ENCODE measurements around the gene C18orf32. TPM values are rescaled to one million over a fixed set of nuclear protein-coding genes. Genes with fewer than 3 reads are reported as not detected.
"Not testable (repeated sequence)": the region's sequence is repeated elsewhere in the genome, so short reads cannot be mapped to it uniquely, and the experiment has no call there.

The C18orf32 gene
- total and polyA plus RNA-seq, 4 donors: 46.0 to 110 (median 82.9) TPM

DNA sequence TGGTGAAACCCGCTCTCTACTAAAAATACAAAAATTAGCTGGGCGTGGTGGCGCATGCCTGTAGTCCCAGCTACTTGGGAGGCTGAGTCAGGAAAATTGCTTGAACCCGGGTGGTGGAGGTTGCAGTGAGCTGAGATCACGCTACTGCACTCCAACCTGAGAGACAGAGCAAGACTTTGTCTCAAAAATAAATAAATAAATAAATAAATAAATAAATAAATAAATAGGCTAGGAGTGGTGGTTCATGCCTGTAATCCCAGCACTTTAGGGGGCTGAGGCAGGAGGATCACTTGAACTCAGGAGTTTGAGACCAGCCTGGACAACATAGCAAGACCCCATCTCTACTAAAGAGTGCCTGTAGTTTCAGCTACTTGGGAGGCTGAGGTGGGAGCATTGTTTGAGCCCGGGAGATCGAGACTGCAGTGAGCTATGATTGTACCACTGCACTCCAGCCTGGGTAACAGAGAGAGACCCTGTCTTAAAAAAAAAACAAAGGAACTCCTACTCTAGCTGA lies 36.6 kb upstream of the C18orf32 start:
- not testable (repeated sequence) for H3K9me3 ChIP-seq (ENCODE audit: control insufficient read depth, insufficient read depth, low read length); H3K4me3 ChIP-seq (ENCODE audit: low read depth, low read length); H3K27ac ChIP-seq (ENCODE audit: low read depth, low read length); DNase-seq (ENCODE audit: low read depth in 4 of 6, low spot score in 6 of 6); H3K36me3 ChIP-seq (ENCODE audit: control insufficient read depth, insufficient read depth, low read length); H3K27me3 ChIP-seq (ENCODE audit: control insufficient read depth, insufficient read depth, low read length)
- H3K4me1 ChIP-seq (ENCODE audit: control insufficient read depth, insufficient read depth, low read length): peaks cover 10% of the 10 kb centered on the region
- no CpG with 5 or more reads among the region's 7 CpGs for WGBS (ENCODE audit: insufficient coverage)

- H3K4me3 ChIP-seq (ENCODE audit: low read depth, low read length): no peak overlapping the region
- peak in 2 of 6 donors; percentile 27 to 93 for DNase-seq (ENCODE audit: low read depth in 4 of 6, low spot score in 6 of 6)
- no peak overlapping the region for H3K27ac ChIP-seq (ENCODE audit: low read depth, low read length)
- H3K36me3 ChIP-seq (ENCODE audit: control insufficient read depth, insufficient read depth, low read length): no peaks in the 10 kb centered on the region
- peaks cover 13% of the 10 kb centered on the region for H3K4me1 ChIP-seq (ENCODE audit: control insufficient read depth, insufficient read depth, low read length)
- peaks cover 2% of the 10 kb centered on the region for H3K27me3 ChIP-seq (ENCODE audit: control insufficient read depth, insufficient read depth, low read length)
- 56% methylated on average over 2 of the region's 7 CpGs for WGBS (ENCODE audit: insufficient coverage)
- no peaks in the 10 kb centered on the region for H3K9me3 ChIP-seq (ENCODE audit: control insufficient read depth, insufficient read depth, low read length)
These were observed 34.3 kb upstream of the C18orf32 start for GRCh38 chr18:49521216-49521835.

DNA sequence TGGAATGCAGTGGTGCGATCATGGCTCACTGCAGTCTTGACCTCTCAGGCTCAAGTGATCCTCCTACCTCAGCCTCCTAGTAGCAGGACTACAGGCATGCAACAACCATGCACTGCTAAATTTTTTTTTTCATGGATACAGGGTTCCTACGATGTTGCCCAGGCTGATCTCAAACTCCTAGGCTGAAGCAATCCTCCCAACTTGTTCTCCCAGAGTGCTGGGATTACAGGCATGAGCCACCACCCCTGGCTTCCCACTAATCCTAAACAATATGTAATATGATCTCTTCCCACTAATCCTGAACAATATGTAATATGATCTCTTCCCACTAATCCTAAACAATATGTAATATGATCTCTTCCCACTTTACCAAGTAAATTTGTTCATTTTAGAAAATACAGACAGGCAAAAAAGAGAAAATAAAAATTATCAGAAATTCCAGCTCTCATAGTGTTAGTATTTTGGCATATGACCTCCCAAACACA lies 33.7 kb upstream of the C18orf32 start:
- H3K27me3 ChIP-seq (ENCODE audit: control insufficient read depth, insufficient read depth, low read length): peaks cover 2% of the 10 kb centered on the region
- no peaks in the 10 kb centered on the region for H3K36me3 ChIP-seq (ENCODE audit: control insufficient read depth, insufficient read depth, low read length)
- WGBS (ENCODE audit: insufficient coverage): 82% methylated on average over 2 of the region's 2 CpGs
- H3K4me1 ChIP-seq (ENCODE audit: control insufficient read depth, insufficient read depth, low read length): peaks cover 13% of the 10 kb centered on the region
- no peak for DNase-seq (ENCODE audit: low read depth in 4 of 6, low spot score in 6 of 6)
- no peak overlapping the region for H3K4me3 ChIP-seq (ENCODE audit: low read depth, low read length)
- H3K27ac ChIP-seq (ENCODE audit: low read depth, low read length): no peak overlapping the region
- no peaks in the 10 kb centered on the region for H3K9me3 ChIP-seq (ENCODE audit: control insufficient read depth, insufficient read depth, low read length)

DNA sequence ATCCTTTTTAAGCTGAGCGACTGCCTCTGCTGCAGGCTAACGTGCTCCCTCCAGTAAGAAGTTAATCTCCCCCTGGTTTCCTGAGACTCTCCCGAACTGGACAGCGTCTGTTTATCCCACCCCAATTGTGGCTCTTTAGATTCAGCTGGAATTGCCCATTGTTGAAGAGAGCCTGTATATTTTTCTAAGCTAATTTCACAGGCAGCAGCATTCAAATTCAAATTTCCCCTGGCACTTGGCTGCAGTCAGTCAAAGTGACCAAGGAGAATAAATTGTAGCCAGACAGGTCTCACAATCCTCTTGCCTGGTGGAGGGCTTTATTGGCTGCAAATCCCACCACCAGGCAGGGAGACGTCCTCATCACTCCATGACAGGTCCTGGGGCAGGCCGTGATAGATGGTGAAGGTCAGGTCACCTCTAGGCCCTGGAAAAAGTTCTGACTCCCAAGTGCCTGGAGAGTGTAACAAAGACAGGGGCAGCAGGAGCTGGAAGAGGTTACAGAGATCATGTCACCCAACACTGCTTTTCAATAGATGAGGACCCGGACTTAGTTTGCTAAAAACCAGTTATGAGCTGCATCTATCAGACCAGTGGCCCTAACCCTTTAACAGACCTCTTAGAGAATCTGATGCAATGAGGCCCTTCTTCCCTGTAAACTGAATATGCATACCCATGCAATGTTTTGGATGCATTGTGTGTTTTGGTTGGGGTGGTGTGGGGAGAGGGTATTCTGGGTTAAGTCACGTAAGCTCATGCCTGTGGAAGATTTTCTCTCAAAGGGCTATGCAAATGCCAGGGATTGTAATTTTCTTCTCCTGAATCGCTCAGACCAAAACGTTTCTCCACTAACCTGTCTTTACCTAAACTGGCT lies 32.3 kb upstream of the C18orf32 start:
- 28% methylated on average over 5 of the region's 10 CpGs for WGBS (ENCODE audit: insufficient coverage)
- peak in 2 of 6 donors; percentile 64 to 70 for DNase-seq (ENCODE audit: low read depth in 4 of 6, low spot score in 6 of 6)
- H3K9me3 ChIP-seq (ENCODE audit: control insufficient read depth, insufficient read depth, low read length): no peaks in the 10 kb centered on the region
- H3K4me1 ChIP-seq (ENCODE audit: control insufficient read depth, insufficient read depth, low read length): peaks cover 13% of the 10 kb centered on the region
- no peak overlapping the region for H3K27ac ChIP-seq (ENCODE audit: low read depth, low read length)
- H3K4me3 ChIP-seq (ENCODE audit: low read depth, low read length): no peak overlapping the region
- H3K36me3 ChIP-seq (ENCODE audit: control insufficient read depth, insufficient read depth, low read length): no peaks in the 10 kb centered on the region
- H3K27me3 ChIP-seq (ENCODE audit: control insufficient read depth, insufficient read depth, low read length): peaks cover under 1% of the 10 kb centered on the region

DNA sequence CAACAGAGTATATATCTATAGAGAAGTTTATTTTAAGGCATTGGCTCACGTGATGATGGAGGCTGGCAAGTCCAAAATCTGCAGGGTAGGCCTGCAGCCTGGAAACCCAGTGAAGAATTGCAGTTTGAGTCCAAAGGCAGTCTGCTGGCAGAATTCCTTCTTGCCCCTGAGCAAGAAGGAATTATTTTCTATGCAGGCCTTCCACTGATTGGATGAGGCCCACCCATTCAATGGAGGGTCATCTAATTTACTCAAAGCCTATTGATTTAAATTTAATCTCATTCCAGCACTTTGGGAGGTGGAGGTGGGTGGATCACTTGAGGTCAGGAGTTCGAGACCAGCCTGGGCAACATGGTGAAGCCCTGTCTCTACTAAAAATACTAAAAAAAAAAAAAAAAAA lies 30.4 kb upstream of the C18orf32 start:
- 100% methylated on average over 1 of the region's 2 CpGs for WGBS (ENCODE audit: insufficient coverage)

DNA sequence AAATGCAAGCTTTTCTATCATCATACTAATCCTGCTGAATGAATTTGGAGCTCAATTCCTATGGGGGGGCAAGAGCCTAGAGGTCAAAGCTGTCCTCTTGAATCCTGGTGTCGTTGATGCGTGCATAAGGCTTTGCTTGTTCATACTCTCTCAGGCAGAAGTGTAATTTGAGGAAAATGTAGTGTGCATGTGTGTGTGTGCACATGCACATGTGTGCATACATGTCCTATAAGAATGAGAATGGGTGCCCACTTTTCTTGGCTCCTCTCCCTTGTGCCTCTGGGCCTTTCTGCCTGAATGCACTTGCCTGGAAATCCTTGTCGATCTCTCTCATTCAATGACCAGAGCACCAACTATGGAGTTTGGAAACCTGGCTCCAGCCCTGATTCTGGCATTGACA lies 28.5 kb upstream of the C18orf32 start:
- no peak for DNase-seq (ENCODE audit: low read depth in 4 of 6, low spot score in 6 of 6)
- H3K27me3 ChIP-seq (ENCODE audit: control insufficient read depth, insufficient read depth, low read length): no peaks in the 10 kb centered on the region
- no peaks in the 10 kb centered on the region for H3K9me3 ChIP-seq (ENCODE audit: control insufficient read depth, insufficient read depth, low read length)
- no peak overlapping the region for H3K27ac ChIP-seq (ENCODE audit: low read depth, low read length)
- no peak overlapping the region for H3K4me3 ChIP-seq (ENCODE audit: low read depth, low read length)
- peaks cover 9% of the 10 kb centered on the region for H3K4me1 ChIP-seq (ENCODE audit: control insufficient read depth, insufficient read depth, low read length)
- 83% methylated on average over 3 of the region's 3 CpGs for WGBS (ENCODE audit: insufficient coverage)
- H3K36me3 ChIP-seq (ENCODE audit: control insufficient read depth, insufficient read depth, low read length): no peaks in the 10 kb centered on the region

More for the DNA sequence above, 30.4 kb upstream of the C18orf32 start:
- Histone ChIP-seq H3K4me1 (ENCODE audit: control insufficient read depth, insufficient read depth, low read length) (peaks cover 13% of the 10 kb centered on the region), H3K27ac (ENCODE audit: low read depth, low read length) (no peak overlapping the region), H3K27me3 (ENCODE audit: control insufficient read depth, insufficient read depth, low read length) (no peaks in the 10 kb centered on the region), H3K4me3 (ENCODE audit: low read depth, low read length) (no peak overlapping the region), H3K36me3 (ENCODE audit: control insufficient read depth, insufficient read depth, low read length) (no peaks in the 10 kb centered on the region), H3K9me3 (ENCODE audit: control insufficient read depth, insufficient read depth, low read length) (no peaks in the 10 kb centered on the region)
- DNase-seq (ENCODE audit: low read depth in 4 of 6, low spot score in 6 of 6): no peak

DNA sequence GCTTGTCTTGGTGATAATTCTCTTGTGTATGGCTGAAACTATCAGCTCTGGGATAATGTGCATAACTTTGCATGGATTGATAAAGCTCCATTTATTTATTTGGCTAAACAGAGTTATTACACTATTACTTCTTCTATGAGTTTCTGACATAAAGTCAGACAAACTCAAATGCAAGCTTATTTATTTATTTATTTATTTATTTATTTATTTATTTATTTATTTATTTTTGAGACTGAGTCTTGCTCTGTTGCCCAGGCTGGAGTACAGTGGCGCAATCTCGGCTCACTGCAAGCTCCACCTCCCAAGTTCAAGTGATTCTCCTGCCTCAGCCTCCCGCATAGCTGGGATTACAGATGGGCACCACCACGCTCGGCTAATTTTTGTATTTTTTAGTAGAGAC lies 28.0 kb upstream of the C18orf32 start:
- H3K4me3 ChIP-seq (ENCODE audit: low read depth, low read length); H3K36me3 ChIP-seq (ENCODE audit: control insufficient read depth, insufficient read depth, low read length); H3K27ac ChIP-seq (ENCODE audit: low read depth, low read length); H3K27me3 ChIP-seq (ENCODE audit: control insufficient read depth, insufficient read depth, low read length); H3K4me1 ChIP-seq (ENCODE audit: control insufficient read depth, insufficient read depth, low read length); H3K9me3 ChIP-seq (ENCODE audit: control insufficient read depth, insufficient read depth, low read length); DNase-seq (ENCODE audit: low read depth in 4 of 6, low spot score in 6 of 6): not testable (repeated sequence)
- WGBS (ENCODE audit: insufficient coverage): 100% methylated on average over 3 of the region's 5 CpGs

- Histone ChIP-seq H3K9me3 (ENCODE audit: control insufficient read depth, insufficient read depth, low read length) (no peaks in the 10 kb centered on the region), H3K4me3 (ENCODE audit: low read depth, low read length) (no peak overlapping the region), H3K27me3 (ENCODE audit: control insufficient read depth, insufficient read depth, low read length) (no peaks in the 10 kb centered on the region), H3K36me3 (ENCODE audit: control insufficient read depth, insufficient read depth, low read length) (no peaks in the 10 kb centered on the region), H3K4me1 (ENCODE audit: control insufficient read depth, insufficient read depth, low read length) (peaks cover 9% of the 10 kb centered on the region), H3K27ac (ENCODE audit: low read depth, low read length) (no peak overlapping the region)
- WGBS (ENCODE audit: insufficient coverage): 80% methylated on average over 6 of the region's 9 CpGs
- DNase-seq (ENCODE audit: low read depth in 4 of 6, low spot score in 6 of 6): no peak
These were observed 27.5 kb upstream of the C18orf32 start for GRCh38 chr18:49514577-49514976.

DNA sequence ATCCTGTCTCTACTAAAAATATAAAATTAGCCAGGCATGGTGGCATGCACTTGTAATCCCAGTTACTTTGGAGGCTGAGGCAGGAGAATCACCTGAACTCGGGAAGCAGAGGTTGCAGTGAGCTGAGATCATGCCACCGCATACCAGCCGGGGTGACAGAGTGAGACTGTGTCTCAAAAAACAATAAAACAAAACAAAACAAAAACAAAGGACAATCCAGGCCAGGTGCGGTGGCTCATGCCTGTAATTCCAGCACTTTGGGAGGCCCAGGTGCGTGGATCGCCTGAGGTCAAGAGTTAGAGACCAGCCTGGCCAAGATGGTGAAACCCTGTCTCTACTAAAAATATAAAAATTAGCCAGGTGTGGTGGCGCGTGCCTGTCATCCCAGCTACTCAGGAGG lies 25.8 kb upstream of the C18orf32 start:
- WGBS (ENCODE audit: insufficient coverage): 100% methylated on average over 4 of the region's 8 CpGs

More for the DNA sequence above, 25.8 kb upstream of the C18orf32 start:
- DNase-seq (ENCODE audit: low read depth in 4 of 6, low spot score in 6 of 6); H3K4me1 ChIP-seq (ENCODE audit: control insufficient read depth, insufficient read depth, low read length); H3K4me3 ChIP-seq (ENCODE audit: low read depth, low read length); H3K9me3 ChIP-seq (ENCODE audit: control insufficient read depth, insufficient read depth, low read length); H3K27ac ChIP-seq (ENCODE audit: low read depth, low read length); H3K36me3 ChIP-seq (ENCODE audit: control insufficient read depth, insufficient read depth, low read length); H3K27me3 ChIP-seq (ENCODE audit: control insufficient read depth, insufficient read depth, low read length): not testable (repeated sequence)
